ENCODE data around the gene FBXL16.

FBXL16 gene

DNA sequence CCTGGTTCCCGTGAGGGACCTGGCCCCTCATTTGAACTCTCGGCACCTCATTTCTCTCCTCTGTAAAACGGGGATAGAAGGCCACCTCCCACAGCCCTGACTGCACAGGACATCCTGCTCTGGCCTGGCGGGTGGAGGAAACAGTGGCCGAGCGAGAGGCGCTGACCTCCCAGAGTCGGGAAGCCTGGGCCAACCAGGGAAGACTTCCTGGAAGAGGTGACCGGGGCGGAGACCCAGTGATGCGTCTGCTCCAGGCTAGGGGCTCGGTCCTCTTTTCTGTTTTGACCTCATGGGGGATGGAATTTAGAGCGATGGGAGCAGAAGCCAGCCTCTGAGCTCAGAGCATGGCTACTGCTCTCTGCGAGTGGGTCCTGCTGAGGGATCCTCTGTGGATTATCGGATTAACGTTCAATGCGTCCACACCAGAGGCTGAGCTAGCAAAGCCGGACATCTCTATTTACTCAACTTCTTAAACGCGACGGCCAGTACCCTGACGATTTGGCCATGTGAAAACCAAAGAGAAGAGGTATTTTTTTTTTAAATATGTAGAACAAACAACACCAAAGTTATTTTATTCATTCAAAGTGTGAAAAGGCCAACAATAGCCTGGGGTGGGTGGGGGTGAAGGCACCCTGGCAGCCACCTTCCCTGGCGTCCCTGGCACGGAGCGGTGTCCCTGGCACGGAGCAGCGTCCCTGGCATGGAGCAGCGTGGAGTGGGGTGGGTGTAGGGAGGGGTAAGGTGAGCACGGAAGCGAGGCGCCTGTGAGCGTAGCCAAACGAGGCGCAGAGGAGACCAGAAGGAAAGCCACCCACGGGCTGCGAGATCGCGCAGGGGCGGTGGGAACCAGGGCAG, 45.8 kb upstream of the FBXL16 start:
- TF ChIP-seq CTCF (conservative IDR thresholded peaks at IDR 0.05; ENCODE audit: low read depth, low read length) = no peak
- Histone ChIP-seq H3K4me3 (IDR thresholded peaks at IDR 0.05; ENCODE audit: insufficient read depth, low read depth, low read length) (no peak overlapping the region), H3K27ac (no peak overlapping the region)

DNA sequence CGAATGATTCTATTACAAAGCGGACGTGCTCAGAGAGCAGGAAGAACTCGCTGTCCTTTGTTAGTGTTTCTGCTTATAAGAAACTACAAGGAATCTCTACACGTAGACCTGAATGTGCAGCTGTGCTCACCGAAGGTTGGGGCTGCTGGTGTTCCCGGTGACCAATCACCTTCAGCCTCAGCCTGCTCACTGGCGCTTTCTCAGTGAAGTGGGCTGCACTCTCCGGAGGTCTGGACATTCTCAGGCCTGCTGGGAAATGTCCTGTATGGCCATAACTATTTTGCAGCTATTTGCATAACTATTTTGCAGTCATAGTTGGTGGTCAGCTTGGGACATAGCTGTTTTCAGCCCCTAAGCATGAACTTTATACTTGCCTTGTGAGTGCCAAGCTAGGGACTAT, 44.9 kb upstream of the FBXL16 start:
- Histone ChIP-seq H3K4me3 (IDR thresholded peaks at IDR 0.05; ENCODE audit: insufficient read depth, low read depth, low read length) (no peak overlapping the region), H3K79me2 (ENCODE audit: insufficient read depth, low read depth) (no peaks in the 10 kb centered on the region), H3K9ac (no peak overlapping the region), H4K20me1 (ENCODE audit: insufficient read depth) (no peaks in the 10 kb centered on the region), H3K27me3 (ENCODE audit: insufficient read depth, low read depth) (peaks cover 97% of the 10 kb centered on the region), H3K27ac (no peak overlapping the region), H3K4me2 (no peak overlapping the region), H3K4me1 (ENCODE audit: low read depth, poor library complexity, severe bottlenecking) (no peaks in the 10 kb centered on the region), H3K36me3 (ENCODE audit: insufficient read depth) (no peaks in the 10 kb centered on the region), H2AFZ (ENCODE audit: low read depth) (no peak overlapping the region)
- TF ChIP-seq CTCF (conservative IDR thresholded peaks at IDR 0.05; ENCODE audit: low read depth, low read length) = no peak

More for the DNA sequence above, 45.8 kb upstream of the FBXL16 start:
- no peaks in the 10 kb centered on the region for H3K36me3 ChIP-seq (ENCODE audit: insufficient read depth)
- H2AFZ ChIP-seq (ENCODE audit: low read depth) = no peak overlapping the region
- peaks cover 100% of the 10 kb centered on the region for H3K27me3 ChIP-seq (ENCODE audit: insufficient read depth, low read depth)
- no peaks in the 10 kb centered on the region for H4K20me1 ChIP-seq (ENCODE audit: insufficient read depth)
- no peaks in the 10 kb centered on the region for H3K79me2 ChIP-seq (ENCODE audit: insufficient read depth, low read depth)
- H3K4me2 ChIP-seq = no peak overlapping the region
- no peaks in the 10 kb centered on the region for H3K4me1 ChIP-seq (ENCODE audit: low read depth, poor library complexity, severe bottlenecking)
- H3K9ac ChIP-seq = no peak overlapping the region

DNA sequence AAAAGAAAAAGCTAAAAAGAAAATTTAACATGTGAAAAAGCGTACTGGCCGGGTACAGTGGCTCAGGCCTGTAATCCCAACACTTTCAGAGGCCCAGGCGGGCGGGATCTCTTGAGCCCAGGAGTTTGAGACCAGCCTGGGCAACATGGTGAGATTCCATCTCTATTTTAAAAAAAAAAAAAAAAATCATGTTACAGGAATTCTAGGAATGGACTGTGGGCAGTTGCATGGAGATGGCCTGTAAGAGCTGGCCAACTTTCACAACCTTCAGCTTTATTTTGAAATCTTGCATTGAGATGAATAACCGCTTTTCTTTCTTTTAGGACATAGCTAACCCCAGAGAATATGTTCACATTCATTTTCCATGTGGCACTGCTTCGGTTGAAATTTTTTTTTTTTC, 43.4 kb upstream of the FBXL16 start:
- no peaks in the 10 kb centered on the region for H3K36me3 ChIP-seq (ENCODE audit: insufficient read depth)

DNA sequence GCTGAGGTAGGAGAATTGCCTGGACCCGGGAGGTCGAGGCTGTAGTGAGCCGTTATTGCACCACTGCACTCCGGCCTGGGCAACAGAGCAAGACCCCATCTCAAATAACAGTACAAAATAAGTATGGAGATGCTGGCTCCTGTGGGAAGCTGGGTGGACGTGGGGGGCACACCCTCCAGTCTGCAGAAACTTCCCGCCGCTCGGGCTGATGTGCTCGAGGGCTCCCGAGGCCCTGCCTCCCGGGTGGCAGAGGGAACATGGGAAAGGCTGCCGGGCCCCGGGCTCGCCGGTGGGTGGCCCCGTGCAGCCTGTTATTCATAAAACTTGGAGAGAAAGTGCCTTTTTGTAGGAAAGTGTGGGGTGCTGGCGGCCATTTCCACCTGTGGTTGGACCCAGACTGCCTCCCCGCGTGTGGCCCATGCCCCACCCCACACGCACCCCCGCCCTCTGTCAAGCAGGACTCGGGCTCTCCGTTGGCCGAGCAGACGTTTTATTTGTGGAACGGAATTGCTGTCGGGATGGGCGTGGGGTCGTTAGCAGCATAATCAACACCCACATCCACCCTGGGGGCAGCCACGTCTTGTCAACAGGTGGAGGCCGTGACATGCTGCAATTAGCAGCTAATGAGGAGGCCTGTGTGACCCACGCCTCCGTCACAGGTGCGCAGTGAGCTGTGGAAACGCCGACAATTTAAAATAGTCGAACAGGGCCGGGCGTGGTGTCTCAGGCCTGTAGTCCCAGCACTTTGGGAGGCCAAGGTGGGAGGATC, 42.6 kb upstream of the FBXL16 start:
- TF ChIP-seq CTCF (conservative IDR thresholded peaks at IDR 0.05; ENCODE audit: low read depth, low read length) = no peak
- Histone ChIP-seq H3K79me2 (ENCODE audit: insufficient read depth, low read depth) (no peaks in the 10 kb centered on the region), H3K36me3 (ENCODE audit: insufficient read depth) (no peaks in the 10 kb centered on the region), H3K4me1 (ENCODE audit: low read depth, poor library complexity, severe bottlenecking) (no peaks in the 10 kb centered on the region), H3K9ac (no peak overlapping the region), H4K20me1 (ENCODE audit: insufficient read depth) (no peaks in the 10 kb centered on the region), H3K4me3 (IDR thresholded peaks at IDR 0.05; ENCODE audit: insufficient read depth, low read depth, low read length) (no peak overlapping the region), H3K27ac (no peak overlapping the region), H3K4me2 (no peak overlapping the region), H3K27me3 (ENCODE audit: insufficient read depth, low read depth) (peaks cover 97% of the 10 kb centered on the region), H2AFZ (ENCODE audit: low read depth) (no peak overlapping the region)

More for the DNA sequence above, 43.4 kb upstream of the FBXL16 start:
- no peaks in the 10 kb centered on the region for H4K20me1 ChIP-seq (ENCODE audit: insufficient read depth)
- H2AFZ ChIP-seq (ENCODE audit: low read depth) = no peak overlapping the region
- H3K4me2 ChIP-seq = no peak overlapping the region
- no peaks in the 10 kb centered on the region for H3K4me1 ChIP-seq (ENCODE audit: low read depth, poor library complexity, severe bottlenecking)
- no peak for TF ChIP-seq CTCF (conservative IDR thresholded peaks at IDR 0.05; ENCODE audit: low read depth, low read length)
- H3K79me2 ChIP-seq (ENCODE audit: insufficient read depth, low read depth) = no peaks in the 10 kb centered on the region
- no peak overlapping the region for H3K4me3 ChIP-seq (IDR thresholded peaks at IDR 0.05; ENCODE audit: insufficient read depth, low read depth, low read length)
- H3K27ac ChIP-seq = no peak overlapping the region
- peaks cover 97% of the 10 kb centered on the region for H3K27me3 ChIP-seq (ENCODE audit: insufficient read depth, low read depth)
- H3K9ac ChIP-seq = no peak overlapping the region
